DND-41 (cell line): ENCODE measurements around the gene SLC8A3.

Experiments
- EZH2 ChIP-seq: IDR thresholded peaks from 3 replicates; pipeline ENCODE4 v1.6.1; 2012; ENCODE audit warnings: borderline replicate concordance, low read depth, mild to moderate bottlenecking, moderate library complexity, low read length, inconsistent platforms; ENCODE audit not compliant: severe bottlenecking
- TF ChIP-seq, protein P1 (sequence below): IDR thresholded peaks from 2 replicates; pipeline ENCODE4 v1.5.1; 2012; ENCODE audit warnings: borderline replicate concordance, low read length, moderate library complexity, mild to moderate bottlenecking; ENCODE audit not compliant: poor library complexity, severe bottlenecking; ENCODE audit errors: extremely low read depth

DNA sequence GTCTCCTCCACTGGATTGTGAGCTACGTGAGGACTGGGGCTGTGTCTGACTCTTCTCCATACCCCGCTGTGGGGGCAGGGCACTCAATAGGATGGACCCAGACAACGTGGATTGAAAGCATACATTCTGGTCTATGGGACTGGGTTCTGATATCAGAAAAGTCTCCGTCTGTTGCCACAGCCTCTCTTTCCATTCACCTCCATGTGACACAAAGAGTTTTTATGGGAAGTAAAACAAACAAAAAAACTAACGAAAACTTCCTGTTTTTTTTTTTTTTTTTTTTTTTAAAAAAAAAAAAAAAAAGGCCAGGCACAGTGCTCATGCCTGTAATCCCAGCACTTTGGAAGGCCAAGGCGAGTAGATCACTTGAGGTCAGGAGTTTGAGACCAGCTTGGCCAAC is 44.7 kb downstream of the SLC8A3 start:
- TF ChIP-seq, protein P1, sequence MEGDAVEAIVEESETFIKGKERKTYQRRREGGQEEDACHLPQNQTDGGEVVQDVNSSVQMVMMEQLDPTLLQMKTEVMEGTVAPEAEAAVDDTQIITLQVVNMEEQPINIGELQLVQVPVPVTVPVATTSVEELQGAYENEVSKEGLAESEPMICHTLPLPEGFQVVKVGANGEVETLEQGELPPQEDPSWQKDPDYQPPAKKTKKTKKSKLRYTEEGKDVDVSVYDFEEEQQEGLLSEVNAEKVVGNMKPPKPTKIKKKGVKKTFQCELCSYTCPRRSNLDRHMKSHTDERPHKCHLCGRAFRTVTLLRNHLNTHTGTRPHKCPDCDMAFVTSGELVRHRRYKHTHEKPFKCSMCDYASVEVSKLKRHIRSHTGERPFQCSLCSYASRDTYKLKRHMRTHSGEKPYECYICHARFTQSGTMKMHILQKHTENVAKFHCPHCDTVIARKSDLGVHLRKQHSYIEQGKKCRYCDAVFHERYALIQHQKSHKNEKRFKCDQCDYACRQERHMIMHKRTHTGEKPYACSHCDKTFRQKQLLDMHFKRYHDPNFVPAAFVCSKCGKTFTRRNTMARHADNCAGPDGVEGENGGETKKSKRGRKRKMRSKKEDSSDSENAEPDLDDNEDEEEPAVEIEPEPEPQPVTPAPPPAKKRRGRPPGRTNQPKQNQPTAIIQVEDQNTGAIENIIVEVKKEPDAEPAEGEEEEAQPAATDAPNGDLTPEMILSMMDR = no peak
- TF ChIP-seq EZH2 = no peak
